Ishikawa (cell line): Measurements from ENCODE around the gene KRTAP1-5.

Experiments used
- CREB1 ChIP-seq: IDR thresholded peaks from 2 replicates; pipeline ENCODE4 v1.6.1; 2012; ENCODE audit warnings: low read depth
- TAF1 ChIP-seq: IDR thresholded peaks from 2 replicates; pipeline ENCODE4 v1.6.1; 2012; ENCODE audit warnings: low read depth, mild to moderate bottlenecking

DNA sequence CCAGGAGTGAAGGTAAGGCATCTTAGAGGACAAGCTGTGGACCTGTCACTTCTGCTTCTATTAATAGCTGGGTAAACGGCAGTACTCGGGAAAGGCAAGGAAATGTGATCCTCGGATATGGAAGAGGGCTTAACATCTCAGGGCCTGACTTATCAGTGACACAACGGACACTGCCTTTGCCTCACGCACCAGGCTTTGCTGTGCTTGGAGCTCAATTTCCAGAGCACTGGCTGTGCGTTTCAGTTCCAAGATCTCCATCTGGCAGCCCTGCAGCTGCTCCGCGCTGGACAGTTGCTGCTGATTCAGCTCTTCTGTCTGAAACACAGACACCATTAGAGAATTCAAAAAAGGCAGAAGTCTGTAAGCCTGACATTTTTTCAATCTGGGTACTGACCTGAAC is 46.4 kb downstream of the KRTAP1-5 start:
- TF ChIP-seq CREB1: no peak
- TF ChIP-seq TAF1: no peak
